Mesenchymal stem cell (in vitro differentiated cells and primary cell): Measurements from ENCODE around the gene SLC24A5.

ENCODE experiments used
- DNase-seq: peaks from one replicate; pipeline ENCODE4 v3.0.0-alpha.2; 2013
- H2AFZ ChIP-seq: one replicate; pipeline ENCODE4 v1.6.1; 2013; ENCODE audit warnings: low read depth, mild to moderate bottlenecking, control low read depth, inconsistent platforms, low read length, moderate library complexity
- H2AK5ac ChIP-seq: 2 replicates; pipeline ENCODE4 v1.6.1; 2013; ENCODE audit warnings: low read length, moderate library complexity, mild to moderate bottlenecking, inconsistent platforms; ENCODE audit not compliant: severe bottlenecking
- H2BK120ac ChIP-seq: one replicate; pipeline ENCODE4 v1.6.1; 2013; ENCODE audit warnings: low read depth, mild to moderate bottlenecking, inconsistent platforms, low read length, moderate library complexity
- H2BK12ac ChIP-seq, 2 experiments: one replicate each; pipeline ENCODE4 v1.6.1; 2013; ENCODE audit warnings: inconsistent platforms in 2 of 2, low read length in 2 of 2, mild to moderate bottlenecking in 2 of 2, moderate library complexity in 2 of 2, control low read depth in 1 of 2
- H2BK15ac ChIP-seq: one replicate; pipeline ENCODE4 v1.6.1; 2013; ENCODE audit warnings: mild to moderate bottlenecking, low read depth, inconsistent platforms; ENCODE audit not compliant: poor library complexity, severe bottlenecking
- H2BK5ac ChIP-seq: 2 replicates; pipeline ENCODE4 v1.6.1; 2013; ENCODE audit warnings: low read depth, mild to moderate bottlenecking, low read length, control low read depth, inconsistent platforms; ENCODE audit not compliant: poor library complexity, severe bottlenecking
- H3K14ac ChIP-seq, 2 experiments: one replicate each; pipeline ENCODE4 v1.6.1; 2013; ENCODE audit warnings: inconsistent platforms in 2 of 2, low read length in 2 of 2, control low read depth in 1 of 2, mild to moderate bottlenecking in 1 of 2, moderate library complexity in 1 of 2
- H3K18ac ChIP-seq, 2 experiments: one replicate each; pipeline ENCODE4 v1.6.1; 2013; ENCODE audit warnings: inconsistent platforms in 2 of 2, low read length in 2 of 2, control low read depth in 1 of 2, low read depth in 1 of 2, mild to moderate bottlenecking in 1 of 2
- H3K23ac ChIP-seq, 2 experiments: one replicate each; pipeline ENCODE4 v1.6.1; 2013; ENCODE audit warnings: inconsistent platforms in 2 of 2, low read length in 2 of 2, mild to moderate bottlenecking in 2 of 2, moderate library complexity in 2 of 2, control low read depth in 1 of 2
- H3K27ac ChIP-seq: 2 replicates; pipeline ENCODE4 v1.5.1; 2013; ENCODE audit warnings: mild to moderate bottlenecking, moderate library complexity, low read length, control low read depth, inconsistent platforms; ENCODE audit not compliant: poor library complexity, severe bottlenecking
- H3K27me3 ChIP-seq, 2 experiments: 2 replicates each; pipeline versions ENCODE4 v1.6.1 to v1.7.0; 2013; ENCODE audit warnings: low read length in 2 of 2, mild to moderate bottlenecking in 2 of 2, moderate library complexity in 2 of 2, control low read depth in 1 of 2, inconsistent platforms in 1 of 2; ENCODE audit not compliant: control insufficient read depth in 1 of 2, insufficient read depth in 1 of 2
- H3K36me3 ChIP-seq, 2 experiments: 2 replicates each; pipeline versions ENCODE4 v1.6.1 to v1.7.0; 2013; ENCODE audit warnings: low read length in 2 of 2, control low read depth in 1 of 2, inconsistent platforms in 1 of 2, low read depth in 1 of 2, mild to moderate bottlenecking in 1 of 2; ENCODE audit not compliant: insufficient read depth in 2 of 2, control insufficient read depth in 1 of 2
- H3K4ac ChIP-seq, 2 experiments: one replicate each; pipeline ENCODE4 v1.6.1; 2013; ENCODE audit warnings: inconsistent platforms in 2 of 2, low read length in 2 of 2, mild to moderate bottlenecking in 2 of 2, moderate library complexity in 2 of 2, control low read depth in 1 of 2, low read depth in 1 of 2
- H3K4me1 ChIP-seq: 2 replicates; pipeline ENCODE4 v1.6.1; 2013; ENCODE audit warnings: low read depth, low read length, control low read depth; ENCODE audit not compliant: control insufficient read depth, insufficient read depth
- H3K4me2 ChIP-seq: 2 replicates; pipeline ENCODE4 v1.6.1; 2013; ENCODE audit warnings: low read length, mild to moderate bottlenecking, inconsistent platforms; ENCODE audit not compliant: poor library complexity, severe bottlenecking
- H3K4me3 ChIP-seq, 2 experiments: 2 replicates each; pipeline versions ENCODE4 v1.5.1 to v1.7.0; 2013; ENCODE audit warnings: low read length in 2 of 2, mild to moderate bottlenecking in 2 of 2, control low read depth in 1 of 2, low read depth in 1 of 2; ENCODE audit not compliant: insufficient read depth in 1 of 2
- H3K79me1 ChIP-seq: replicated peaks from 2 replicates; pipeline ENCODE4 v1.6.1; 2013; ENCODE audit warnings: mild to moderate bottlenecking, control low read depth, low read length, inconsistent platforms; ENCODE audit not compliant: poor library complexity, severe bottlenecking
- H3K9ac ChIP-seq: 2 replicates; pipeline ENCODE4 v1.7.0; 2013; ENCODE audit warnings: mild to moderate bottlenecking, low read length, moderate library complexity
- H3K9me3 ChIP-seq: 2 replicates; pipeline ENCODE4 v1.7.0; 2013; ENCODE audit warnings: mild to moderate bottlenecking, low read length; ENCODE audit not compliant: control insufficient read depth
- H4K8ac ChIP-seq: one replicate; pipeline ENCODE4 v1.6.1; 2013; ENCODE audit warnings: inconsistent platforms, mild to moderate bottlenecking, low read length, moderate library complexity
- H4K91ac ChIP-seq: one replicate; pipeline ENCODE4 v1.6.1; 2013; ENCODE audit warnings: mild to moderate bottlenecking, low read length, inconsistent platforms
- WGBS: methylation state at CpG from one replicate; pipeline ENCODE4 v1.1.7; 2013; ENCODE audit warnings: mixed read lengths; 5-methylcytosine and 5-hydroxymethylcytosine counted together

Gene SLC24A5

DNA sequence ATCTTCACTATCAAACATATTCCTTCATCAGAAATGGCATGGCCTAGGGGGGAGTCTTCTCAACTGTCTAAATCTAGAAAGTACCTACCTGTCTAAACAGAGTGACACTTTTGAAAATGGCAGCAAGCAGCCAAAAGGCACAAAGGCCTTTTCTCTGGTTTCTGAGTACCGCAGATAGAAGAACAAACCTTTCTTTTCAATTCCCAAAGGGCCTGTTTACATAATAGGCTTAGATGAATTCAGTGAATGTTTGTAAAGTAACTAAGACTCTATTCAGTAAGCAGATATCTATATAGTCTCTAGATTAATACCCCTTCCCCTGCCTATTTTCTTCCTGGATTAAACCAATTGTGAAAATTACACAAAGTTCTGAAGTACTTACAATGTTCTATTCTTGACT, 50.2 kb downstream of the SLC24A5 start:
- DNase-seq: no peak
- Histone ChIP-seq H2BK5ac (no peak overlapping the region), H3K4me2 (no peak overlapping the region), H3K4me1 (no peaks in the 10 kb centered on the region), H3K27ac (no peak overlapping the region), H3K27me3 (no peaks in the 10 kb centered on the region), H3K36me3 (no peaks in the 10 kb centered on the region), H2AK5ac (no peak overlapping the region), H3K18ac (no peak overlapping the region), H4K91ac (no peak overlapping the region), H3K14ac (no peak overlapping the region), H3K4ac (no peak overlapping the region), H3K79me1 (peaks cover 8% of the 10 kb centered on the region), H2BK15ac (no peak overlapping the region), H3K9me3 (no peaks in the 10 kb centered on the region), H2BK12ac (no peak overlapping the region), H2BK120ac (no peak overlapping the region), H3K23ac (no peak overlapping the region), H4K8ac (no peak overlapping the region), H3K9ac (no peak overlapping the region), H2AFZ (no peak overlapping the region), H3K4me3 (no peak overlapping the region)
- WGBS: no CpG with 5 or more reads among the region's 1 CpG

DNA sequence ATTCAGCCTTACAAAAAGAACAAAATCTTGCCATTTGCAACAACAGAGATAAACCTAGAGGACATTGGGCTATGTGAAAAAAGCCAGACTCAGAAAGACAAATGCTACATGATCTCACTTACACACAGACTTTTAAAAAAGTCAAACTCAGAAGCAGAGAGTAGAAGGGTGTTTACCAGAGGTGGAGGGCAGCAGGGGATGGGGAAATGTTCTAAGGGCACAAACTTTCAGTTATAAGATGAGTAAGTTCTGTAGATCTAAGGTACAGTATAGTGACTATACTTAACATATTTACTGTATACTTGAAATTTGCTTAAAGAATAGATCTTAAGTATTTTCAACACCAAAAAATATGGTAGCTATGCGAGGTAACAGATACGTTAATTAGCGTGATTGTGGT, 54.3 kb downstream of the SLC24A5 start:
- Histone ChIP-seq H3K9me3 (no peaks in the 10 kb centered on the region), H3K18ac (no peak overlapping the region), H2BK120ac (no peak overlapping the region), H3K9ac (no peak overlapping the region), H3K4me1 (peaks cover 2% of the 10 kb centered on the region), H2AK5ac (no peak overlapping the region), H3K14ac (no peak overlapping the region), H3K4me2 (no peak overlapping the region), H2BK5ac (no peak overlapping the region), H4K91ac (no peak overlapping the region), H3K27ac (no peak overlapping the region), H2BK15ac (no peak overlapping the region), H3K4me3 (no peak overlapping the region), H3K4ac (no peak overlapping the region), H3K36me3 (no peaks in the 10 kb centered on the region), H3K23ac (no peak overlapping the region), H4K8ac (no peak overlapping the region), H3K27me3 (peaks cover 0 to 11% of the 10 kb centered on the region in 2 experiments), H3K79me1 (peaks cover 6% of the 10 kb centered on the region), H2AFZ (no peak overlapping the region), H2BK12ac (no peak overlapping the region)
- no peak for DNase-seq
- 98% methylated on average over 3 of the region's 3 CpGs for WGBS

DNA sequence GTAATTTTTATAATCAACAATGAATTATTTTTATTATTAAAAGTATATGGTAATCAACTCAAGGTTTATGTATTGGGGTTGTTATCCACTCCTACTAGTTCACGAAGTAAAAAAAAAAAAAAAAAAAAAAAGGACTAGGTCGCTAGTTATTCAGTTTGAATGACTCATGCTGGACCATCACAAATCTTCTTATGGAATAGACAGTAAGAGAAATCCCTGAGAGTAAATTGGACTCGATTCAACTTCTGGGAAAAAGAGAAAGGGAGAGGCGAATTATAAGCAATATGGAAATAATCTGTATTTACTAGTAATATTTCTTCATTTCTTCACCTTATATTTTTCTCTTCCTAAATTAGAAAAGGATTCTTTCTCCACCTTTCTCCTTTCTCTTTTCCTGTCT, 55.3 kb downstream of the SLC24A5 start:
- no peak overlapping the region for H3K23ac ChIP-seq
- H2AFZ ChIP-seq: no peak overlapping the region
- no peak overlapping the region for H3K4me2 ChIP-seq
- 0% methylated on average over 1 of the region's 4 CpGs for WGBS
- H3K79me1 ChIP-seq: peaks cover 4% of the 10 kb centered on the region
- H3K4me1 ChIP-seq: peaks cover 2% of the 10 kb centered on the region
- peaks cover 0 to 13% of the 10 kb centered on the region in 2 experiments for H3K27me3 ChIP-seq
- no peaks in the 10 kb centered on the region for H3K36me3 ChIP-seq
- H3K9me3 ChIP-seq: no peaks in the 10 kb centered on the region
- H3K27ac ChIP-seq: no peak overlapping the region
- no peak overlapping the region for H2BK5ac ChIP-seq
- no peak overlapping the region for H3K9ac ChIP-seq
- H2BK120ac ChIP-seq: no peak overlapping the region
- no peak overlapping the region for H2BK15ac ChIP-seq
- H2AK5ac ChIP-seq: no peak overlapping the region
- H4K91ac ChIP-seq: no peak overlapping the region
- no peak overlapping the region for H3K14ac ChIP-seq
- H3K18ac ChIP-seq: no peak overlapping the region
- peak; percentile 41 for DNase-seq
- H4K8ac ChIP-seq: no peak overlapping the region
- H3K4me3 ChIP-seq: no peak overlapping the region
- H2BK12ac ChIP-seq: no peak overlapping the region
- H3K4ac ChIP-seq: no peak overlapping the region

- peaks cover 0 to 15% of the 10 kb centered on the region in 2 experiments for H3K27me3 ChIP-seq
- no peak overlapping the region for H2BK15ac ChIP-seq
- H2BK120ac ChIP-seq: no peak overlapping the region
- H3K4me2 ChIP-seq: peak overlapping the region; percentile 50
- H3K4me1 ChIP-seq: peaks cover 2% of the 10 kb centered on the region
- H3K14ac ChIP-seq: no peak overlapping the region
- H3K9me3 ChIP-seq: no peaks in the 10 kb centered on the region
- peak overlapping the region; percentile 77 for H3K27ac ChIP-seq
- 52% methylated on average over 1 of the region's 2 CpGs for WGBS
- peak overlapping the region in 1 of 2 experiments; percentile 73 for H3K4me3 ChIP-seq
- no peak overlapping the region for H2AFZ ChIP-seq
- H2AK5ac ChIP-seq: no peak overlapping the region
- H3K4ac ChIP-seq: no peak overlapping the region
- no peak for DNase-seq
- no peak overlapping the region for H2BK5ac ChIP-seq
- H4K8ac ChIP-seq: no peak overlapping the region
- H3K36me3 ChIP-seq: no peaks in the 10 kb centered on the region
- no peak overlapping the region for H4K91ac ChIP-seq
- H3K18ac ChIP-seq: no peak overlapping the region
- peak overlapping the region; percentile 76 for H3K9ac ChIP-seq
- H2BK12ac ChIP-seq: no peak overlapping the region
- H3K79me1 ChIP-seq: peaks cover 4% of the 10 kb centered on the region
- no peak overlapping the region for H3K23ac ChIP-seq
Observed at GRCh38 chr15:48176957-48177356, 56.2 kb downstream of the SLC24A5 start.
